SK-N-SH (cell line): ENCODE measurements around the gene EIF3K. TPM values are rescaled to one million over a fixed set of nuclear protein-coding genes. Genes with fewer than 3 reads are reported as not detected.
A peak's percentile ranks its signal among the peaks of the same experiment; 100 is the strongest.

Experiments
- CTCF ChIA-PET: fragments of 300-600, 350-600 bp; formaldehyde crosslinking; extraction: SDS; loops from one replicate; lab custom pipeline; 2021; lab: Yijun Ruan, JAX
- POLR2A ChIA-PET: fragments of 350-600 bp; sonication (Branson Sonifier 250); formaldehyde crosslinking; extraction: SDS; loops from one replicate; lab custom pipeline; 2020; ENCODE audit warnings: antibody characterized with exemption, inconsistent platforms; lab: Yijun Ruan, JAX
- DNase-seq: peaks from one replicate; pipeline ENCODE4 v3.0.0; 2012
- H2AFZ ChIP-seq: fragments of 200-600 bp; sonication (generic); 2 replicates; pipeline ENCODE4 v1.8.1; 2016; ENCODE audit warnings: antibody characterized with exemption, mild to moderate bottlenecking, low read depth
- H3F3A ChIP-seq: fragments of 200-600 bp; sonication (generic); replicated peaks from 2 replicates; pipeline ENCODE3; 2016; ENCODE audit warnings: antibody characterized with exemption, mild to moderate bottlenecking; ENCODE audit not compliant: insufficient read depth
- H3K27ac ChIP-seq, 2 experiments: fragments of 200-500 bp in 1 of 2; fragments of 200-600 bp in 1 of 2; sonication (Bioruptor generic) in 1 of 2; sonication (generic), shearing (Covaris generic) in 1 of 2; 2 replicates each; pipeline versions ENCODE4 v1.5.1 to v1.6.1; 2014 to 2016; ENCODE audit warnings: low read depth in 2 of 2, inconsistent platforms in 1 of 2, low read length in 1 of 2, mild to moderate bottlenecking in 1 of 2, mixed read lengths in 1 of 2
- H3K27me3 ChIP-seq: fragments of 200-600 bp; sonication (generic), shearing (Covaris generic); 2 replicates; pipeline ENCODE4 v1.6.1; 2016; ENCODE audit warnings: mixed run types; ENCODE audit not compliant: insufficient read depth
- H3K36me3 ChIP-seq, 2 experiments: fragments of 200-500 bp in 1 of 2; fragments of 200-600 bp in 1 of 2; sonication (Bioruptor generic) in 1 of 2; sonication (generic) in 1 of 2; replicated peaks in 1 of 2; 2 replicates each; pipeline versions ENCODE3 to v1.5.1; 2014 to 2016; ENCODE audit warnings: low read length in 1 of 2, mild to moderate bottlenecking in 1 of 2; ENCODE audit not compliant: insufficient read depth in 2 of 2, control insufficient read depth in 1 of 2
- H3K4me1 ChIP-seq, 2 experiments: fragments of 200-500 bp in 1 of 2; fragments of 200-600 bp in 1 of 2; sonication (Bioruptor generic) in 1 of 2; sonication (generic), shearing (Covaris generic) in 1 of 2; 2 replicates each; pipeline versions ENCODE4 v1.5.1 to v1.6.1; 2014 to 2016; ENCODE audit warnings: low read depth in 1 of 2, low read length in 1 of 2, mixed run types in 1 of 2; ENCODE audit not compliant: insufficient read depth in 2 of 2, control insufficient read depth in 1 of 2
- H3K4me2 ChIP-seq: fragments of 200-600 bp; sonication (generic), shearing (Covaris generic); 2 replicates; pipeline ENCODE4 v1.6.1; 2017; ENCODE audit warnings: mixed run types
- H3K4me3 ChIP-seq, 2 experiments: fragments of 200-500 bp in 1 of 2; fragments of 200-600 bp in 1 of 2; sonication (Bioruptor generic) in 1 of 2; sonication (generic), shearing (Covaris generic) in 1 of 2; 2 replicates each; pipeline versions ENCODE4 v1.5.1 to v1.8.1; 2014 to 2016; ENCODE audit warnings: low read depth in 2 of 2, inconsistent platforms in 1 of 2, low read length in 1 of 2, mild to moderate bottlenecking in 1 of 2, mixed read lengths in 1 of 2, moderate library complexity in 1 of 2
- H3K79me2 ChIP-seq: fragments of 200-600 bp; sonication (generic); 2 replicates; pipeline ENCODE4 v1.8.1; 2017; ENCODE audit warnings: mild to moderate bottlenecking; ENCODE audit not compliant: insufficient read depth
- H3K9ac ChIP-seq: fragments of 200-600 bp; sonication (generic); 2 replicates; pipeline ENCODE4 v1.6.1; 2017; ENCODE audit warnings: mixed run types
- H3K9me2 ChIP-seq: fragments of 200-600 bp; sonication (generic); 2 replicates; pipeline ENCODE4 v1.6.1; 2017; ENCODE audit warnings: mixed run types
- H3K9me3 ChIP-seq: fragments of 200-600 bp; sonication (generic); 2 replicates; pipeline ENCODE4 v1.6.1; 2017; ENCODE audit warnings: mixed run types, mild to moderate bottlenecking, moderate library complexity
- H4K20me1 ChIP-seq: fragments of 200-600 bp; sonication (generic); 2 replicates; pipeline ENCODE4 v1.6.1; 2017; ENCODE audit warnings: mild to moderate bottlenecking, mixed run types; ENCODE audit not compliant: insufficient read depth
- EP300 ChIP-seq, 2 experiments: IDR thresholded peaks; 2 replicates each; pipeline versions ENCODE4 v1.4.0 to v1.6.1; 2012; ENCODE audit warnings: borderline replicate concordance in 1 of 2, low read depth in 1 of 2, low read length in 1 of 2
- MEF2A ChIP-seq: IDR thresholded peaks from 2 replicates; pipeline ENCODE4 v1.4.0; 2012; ENCODE audit warnings: low read depth, borderline replicate concordance
- NFIC ChIP-seq: IDR thresholded peaks from 2 replicates; pipeline ENCODE4 v1.4.0; 2012; ENCODE audit warnings: borderline replicate concordance
- POLR2AphosphoS5 ChIP-seq: IDR thresholded peaks from 2 replicates; pipeline ENCODE4 v1.6.1; 2012; ENCODE audit warnings: low read depth, low read length
- RFX5 ChIP-seq: IDR thresholded peaks from 2 replicates; pipeline ENCODE4 v1.6.1; 2012; ENCODE audit warnings: mild to moderate bottlenecking, improper control_type of control experiment, low read length
- RXRA ChIP-seq: IDR thresholded peaks from 2 replicates; pipeline ENCODE4 v1.4.0; 2012; ENCODE audit warnings: low read depth, mild to moderate bottlenecking, borderline replicate concordance
- TAF1 ChIP-seq: IDR thresholded peaks from 2 replicates; pipeline ENCODE4 v1.6.1; 2012; ENCODE audit warnings: low read depth, mild to moderate bottlenecking, low read length, moderate library complexity, borderline replicate concordance
- TCF12 ChIP-seq: IDR thresholded peaks from 2 replicates; pipeline ENCODE4 v1.4.0; 2012
- TEAD4 ChIP-seq: IDR thresholded peaks from 2 replicates; pipeline ENCODE4 v1.4.0; 2012; ENCODE audit warnings: mild to moderate bottlenecking, borderline replicate concordance; ENCODE audit not compliant: insufficient read depth
- WGBS: methylation state at CpG from one replicate; pipeline ENCODE4 v1.1.6; 2017; ENCODE audit warnings: low lambda C conversion rate; 5-methylcytosine and 5-hydroxymethylcytosine counted together
- polyA plus RNA-seq, 3 experiments: library from polyadenylated mRNA; depleted of rRNA; stranded (reverse); fragments of >200 nt; gene quantifications; 2 replicates each; pipeline ENCODE4 v1.2.3, GENCODE V29; 2012
- TF ChIP-seq, protein P1 (sequence below): fragments of 150-350 bp; IDR thresholded peaks from 2 replicates; pipeline ENCODE4 v1.6.1; 2016; ENCODE audit warnings: mild to moderate bottlenecking, low read depth, low read length
- TF ChIP-seq, protein P2 (sequence below): IDR thresholded peaks from 2 replicates; pipeline ENCODE4; 2012
- TF ChIP-seq, protein P3 (sequence below): IDR thresholded peaks from 2 replicates; pipeline ENCODE4 v1.4.0; 2012; ENCODE audit warnings: low read depth

The EIF3K gene
- polyA plus RNA-seq, 1 of the 3 experiments (the other 2 are of a cell fraction) = 484 TPM

DNA sequence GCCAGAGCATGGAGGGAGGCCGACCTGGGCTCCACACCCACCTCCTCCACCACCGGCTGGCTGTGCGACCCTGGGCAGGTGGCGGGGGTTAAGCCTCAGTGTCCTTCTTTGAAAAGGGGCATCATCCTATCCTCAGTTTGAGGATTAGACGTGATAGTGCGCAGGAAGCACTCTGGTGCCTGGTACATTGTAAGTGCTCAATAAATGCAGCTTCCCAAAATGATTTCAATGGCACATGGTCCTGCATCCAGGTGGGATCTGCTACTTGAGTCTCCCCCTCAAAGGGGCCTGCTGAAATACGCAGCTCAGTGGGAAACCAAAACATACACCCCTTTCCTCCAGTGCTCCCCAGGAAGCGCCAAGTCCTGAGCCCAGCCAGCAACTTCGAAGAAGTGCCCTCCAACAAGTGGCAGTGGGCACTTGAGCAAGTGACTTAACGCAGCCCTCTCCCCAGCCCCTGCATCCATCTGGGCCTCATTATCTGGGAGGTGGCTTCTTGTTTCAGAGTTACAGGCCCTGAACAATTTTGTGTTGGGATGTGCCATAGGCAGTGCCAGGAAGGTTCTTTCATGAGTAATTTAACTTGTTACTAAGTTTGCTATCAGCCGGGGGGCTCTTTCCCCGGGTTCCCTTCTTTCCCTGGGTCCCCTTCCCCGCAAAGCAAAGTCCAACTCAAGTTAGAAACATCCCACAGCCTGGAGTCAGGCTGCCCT is 46.4 kb downstream of the EIF3K start:
- Histone ChIP-seq H3K27me3 (no peaks in the 10 kb centered on the region), H3K4me2 (peak overlapping the region; percentile 69), H3K9me2 (no peaks in the 10 kb centered on the region), H3K36me3 (peaks cover 3 to 12% of the 10 kb centered on the region in 2 experiments), H3K4me1 (peaks cover 43 to 71% of the 10 kb centered on the region in 2 experiments), H3K4me3 (no peak overlapping the region), H4K20me1 (peaks cover 54% of the 10 kb centered on the region), H3K27ac (peak overlapping the region; percentile 81 to 86), H3K9ac (peak overlapping the region; percentile 48), H2AFZ (no peak overlapping the region), H3K9me3 (no peaks in the 10 kb centered on the region), H3K79me2 (peaks cover 100% of the 10 kb centered on the region), H3F3A (peaks cover 40% of the 10 kb centered on the region)
- WGBS = 85% methylated on average over 12 of the region's 13 CpGs
- TF ChIP-seq, protein P1, sequence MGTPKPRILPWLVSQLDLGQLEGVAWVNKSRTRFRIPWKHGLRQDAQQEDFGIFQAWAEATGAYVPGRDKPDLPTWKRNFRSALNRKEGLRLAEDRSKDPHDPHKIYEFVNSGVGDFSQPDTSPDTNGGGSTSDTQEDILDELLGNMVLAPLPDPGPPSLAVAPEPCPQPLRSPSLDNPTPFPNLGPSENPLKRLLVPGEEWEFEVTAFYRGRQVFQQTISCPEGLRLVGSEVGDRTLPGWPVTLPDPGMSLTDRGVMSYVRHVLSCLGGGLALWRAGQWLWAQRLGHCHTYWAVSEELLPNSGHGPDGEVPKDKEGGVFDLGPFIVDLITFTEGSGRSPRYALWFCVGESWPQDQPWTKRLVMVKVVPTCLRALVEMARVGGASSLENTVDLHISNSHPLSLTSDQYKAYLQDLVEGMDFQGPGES = no peak
- TF ChIP-seq TCF12 (peak; percentile 32; the same call in 1 of the 2 replicates), POLR2AphosphoS5 (0 out of 2 replicates have a peak, but pooled peaks have one; percentile 4), RXRA (no peak), MEF2A (no peak)
- no peak for DNase-seq
- POLR2A ChIA-PET = interaction anchor here (0.8 to 2.2 kb wide), 2 partner anchors 17 to 25 kb away, joined by 3 to 10 read pairs; partner anchors contain the start of gene ACTN4
- CTCF ChIA-PET = interaction anchor here (0.6 to 1.3 kb wide), 2 partner anchors 31 to 296 kb away, joined by 3 to 4 read pairs; no protein-coding TSS in a partner anchor

GRCh38 chr19:38665950-38666662 is 47.1 kb downstream of the EIF3K start:
- H3K9me3 ChIP-seq = no peaks in the 10 kb centered on the region
- no peak overlapping the region for H2AFZ ChIP-seq
- H3K4me2 ChIP-seq = peak overlapping the region; percentile 69
- H3K27me3 ChIP-seq = no peaks in the 10 kb centered on the region
- ChIA-PET CTCF (interaction anchor here (1.2 to 1.3 kb wide), 2 partner anchors 31 to 122 kb away, joined by 3 to 4 read pairs; no protein-coding TSS in a partner anchor), POLR2A (interaction anchor here (2.2 kb wide), 1 partner anchor 18 kb away, joined by 10 read pairs; the partner anchor contains the start of gene ACTN4)
- peaks cover 43 to 72% of the 10 kb centered on the region in 2 experiments for H3K4me1 ChIP-seq
- H3K27ac ChIP-seq = peak overlapping the region; percentile 81 to 86
- WGBS = 61% methylated on average over 19 of the region's 19 CpGs
- H3K36me3 ChIP-seq = peaks cover 3 to 9% of the 10 kb centered on the region in 2 experiments
- H3K9me2 ChIP-seq = no peaks in the 10 kb centered on the region
- H3K9ac ChIP-seq = peak overlapping the region; percentile 48
- H4K20me1 ChIP-seq = peaks cover 61% of the 10 kb centered on the region
- H3K4me3 ChIP-seq = no peak overlapping the region
- DNase-seq = no peak
- peaks cover 100% of the 10 kb centered on the region for H3K79me2 ChIP-seq
- TF ChIP-seq RFX5 (no peak), RXRA (0 out of 2 replicates have a peak, but pooled peaks have one; percentile 30), EP300 (IDR thresholded peaks at IDR 0.05; ENCODE audit: borderline replicate concordance in 1 of 2, low read depth in 1 of 2, low read length in 1 of 2) (peak in 1 of 2 experiments; percentile 30; a peak in 1 of 4 replicates), TAF1 (no peak), NFIC (no peak), TEAD4 (no peak), TCF12 (no peak)
- TF ChIP-seq, protein P2, sequence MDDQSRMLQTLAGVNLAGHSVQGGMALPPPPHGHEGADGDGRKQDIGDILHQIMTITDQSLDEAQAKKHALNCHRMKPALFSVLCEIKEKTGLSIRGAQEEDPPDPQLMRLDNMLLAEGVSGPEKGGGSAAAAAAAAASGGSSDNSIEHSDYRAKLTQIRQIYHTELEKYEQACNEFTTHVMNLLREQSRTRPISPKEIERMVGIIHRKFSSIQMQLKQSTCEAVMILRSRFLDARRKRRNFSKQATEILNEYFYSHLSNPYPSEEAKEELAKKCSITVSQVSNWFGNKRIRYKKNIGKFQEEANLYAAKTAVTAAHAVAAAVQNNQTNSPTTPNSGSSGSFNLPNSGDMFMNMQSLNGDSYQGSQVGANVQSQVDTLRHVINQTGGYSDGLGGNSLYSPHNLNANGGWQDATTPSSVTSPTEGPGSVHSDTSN = 0 out of 2 replicates have a peak, but pooled peaks have one; percentile 30
- TF ChIP-seq, protein P3, sequence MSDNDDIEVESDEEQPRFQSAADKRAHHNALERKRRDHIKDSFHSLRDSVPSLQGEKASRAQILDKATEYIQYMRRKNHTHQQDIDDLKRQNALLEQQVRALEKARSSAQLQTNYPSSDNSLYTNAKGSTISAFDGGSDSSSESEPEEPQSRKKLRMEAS = no peak
- peaks cover 36% of the 10 kb centered on the region for H3F3A ChIP-seq
